MM.1S (cell line): ENCODE measurements around the gene NEK11.

Experiments
- DNase-seq: peaks from one replicate; pipeline ENCODE4 v3.0.0-alpha.2; 2015
- H2AFZ ChIP-seq: fragments of 300-600 bp; sonication (generic); 2 replicates; pipeline ENCODE4 v1.6.0; 2016; ENCODE audit warnings: antibody characterized with exemption, low read length
- H3F3A ChIP-seq: fragments of 300-600 bp; sonication (generic); 2 replicates; pipeline ENCODE4 v1.6.1; 2016; ENCODE audit warnings: mild to moderate bottlenecking, antibody characterized with exemption, low read length, moderate library complexity, mixed read lengths; ENCODE audit not compliant: insufficient read depth
- H3K27ac ChIP-seq: fragments of 300-600 bp; sonication (generic); 2 replicates; pipeline ENCODE4 v1.5.1; 2016; ENCODE audit warnings: mild to moderate bottlenecking, low read length
- H3K27me3 ChIP-seq: fragments of 300-600 bp; sonication (generic); replicated peaks from 2 replicates; pipeline ENCODE4 v1.6.0; 2016; ENCODE audit warnings: low read length; ENCODE audit not compliant: insufficient read depth
- H3K36me3 ChIP-seq: fragments of 300-600 bp; sonication (generic); replicated peaks from 2 replicates; pipeline ENCODE4 v1.6.1; 2016; ENCODE audit warnings: mild to moderate bottlenecking, low read length, mixed read lengths; ENCODE audit not compliant: insufficient read depth
- H3K4me1 ChIP-seq: fragments of 300-600 bp; sonication (generic); 2 replicates; pipeline ENCODE4 v1.6.1; 2016; ENCODE audit warnings: low read length, mixed read lengths
- H3K4me2 ChIP-seq: fragments of 300-600 bp; sonication (generic); 2 replicates; pipeline ENCODE4 v1.6.0; 2016; ENCODE audit warnings: low read depth, low read length
- H3K4me3 ChIP-seq: fragments of 300-600 bp; sonication (generic); 2 replicates; pipeline ENCODE4 v1.5.1; 2016; ENCODE audit warnings: low read length, mixed read lengths
- H3K79me2 ChIP-seq: fragments of 300-600 bp; sonication (generic); 2 replicates; pipeline ENCODE4 v1.6.1; 2016; ENCODE audit warnings: mixed run types, low read length, mixed read lengths
- H3K9ac ChIP-seq: fragments of 300-600 bp; sonication (generic); 2 replicates; pipeline ENCODE4 v1.6.1; 2016; ENCODE audit warnings: low read length, mixed read lengths
- H3K9me2 ChIP-seq: fragments of 300-600 bp; sonication (generic); replicated peaks from 2 replicates; pipeline ENCODE4 v1.6.1; 2016; ENCODE audit warnings: mild to moderate bottlenecking, low read length, mixed read lengths; ENCODE audit not compliant: insufficient read depth
- H3K9me3 ChIP-seq: fragments of 300-600 bp; sonication (generic); replicated peaks from 2 replicates; pipeline ENCODE4 v1.6.1; 2016; ENCODE audit warnings: mild to moderate bottlenecking, low read length, mixed read lengths; ENCODE audit not compliant: insufficient read depth
- H4K20me1 ChIP-seq: fragments of 300-600 bp; sonication (generic); 2 replicates; pipeline ENCODE4 v1.6.1; 2016; ENCODE audit warnings: mild to moderate bottlenecking, low read length, moderate library complexity, mixed read lengths; ENCODE audit not compliant: insufficient read depth
- CTCF ChIP-seq: fragments of 300-600 bp; sonication (generic); IDR thresholded peaks from 2 replicates; pipeline ENCODE4 v1.5.1; 2016; ENCODE audit warnings: antibody characterized with exemption, low read length, mixed read lengths
- EZH2 ChIP-seq: fragments of 300-600 bp; sonication (generic); optimal IDR thresholded peaks from 2 replicates; pipeline ENCODE3; 2017; ENCODE audit warnings: low read depth, mild to moderate bottlenecking, antibody characterized with exemption, low read length, mixed read lengths
- EZH2phosphoT487 ChIP-seq: fragments of 300-600 bp; sonication (generic); IDR thresholded peaks from 2 replicates; pipeline ENCODE4 v1.6.1; 2018; ENCODE audit warnings: antibody characterized with exemption, low read length

NEK11 gene

DNA sequence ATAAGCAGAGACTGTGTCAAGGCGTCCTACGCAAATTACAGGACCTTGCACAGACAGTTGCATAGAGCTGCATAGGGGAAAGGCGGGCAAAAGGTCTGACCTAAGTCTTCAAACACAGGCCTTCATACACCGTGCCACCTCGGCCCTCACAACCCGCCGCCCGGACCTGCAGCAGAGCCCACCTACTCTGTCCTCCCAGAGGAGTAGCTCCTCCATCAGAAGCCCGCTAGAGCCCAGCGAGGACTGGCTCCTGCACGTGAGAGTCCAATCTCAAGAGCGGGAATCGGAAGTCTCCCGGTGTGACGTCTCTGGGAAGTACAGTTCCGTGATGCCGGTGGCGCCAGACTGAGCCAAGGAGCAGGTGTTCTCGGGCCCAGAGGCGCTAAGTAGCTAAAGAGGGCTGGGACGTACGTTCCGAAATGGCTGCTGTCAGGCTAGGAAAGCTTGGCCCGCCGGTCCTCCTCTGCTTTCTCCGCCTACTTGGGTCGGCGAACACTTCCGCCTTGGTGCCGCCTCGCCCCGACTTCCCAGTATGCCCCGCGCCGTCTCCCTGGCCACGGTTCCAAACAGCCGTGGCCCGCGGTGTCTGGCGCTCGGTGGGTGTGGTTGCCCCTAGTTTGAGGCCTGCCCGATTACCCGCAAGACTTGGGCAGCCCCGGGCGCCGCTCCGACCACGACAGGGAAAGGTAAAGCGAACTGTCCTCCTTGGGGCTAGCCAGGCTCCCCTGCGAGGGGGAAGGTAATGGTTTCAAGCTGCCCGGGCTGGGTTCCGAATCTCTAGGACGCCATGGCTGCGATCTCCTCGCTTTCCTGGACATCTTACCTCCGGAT lies at the start of gene NEK11, which contains the start of gene ASTE1:
Gene NEK11, plus strand, starts transcription at position 557 of the 831 bp plus-strand sequence. CDS start 2,832 bp downstream, outside the sequence.
Gene ASTE1, minus strand, starts transcription at position 505 of the 831 bp plus-strand sequence. CDS start 1,519 bp downstream, outside the sequence.
- H3K79me2 ChIP-seq: no peaks in the 10 kb centered on the region
- no peaks in the 10 kb centered on the region for H3K9me3 ChIP-seq
- H3K27ac ChIP-seq: peak within 1 kb of the TSS; percentile 63; the same call in 1 of the 2 replicates
- peak within 1 kb of the TSS; percentile 95 for H2AFZ ChIP-seq
- H3K9me2 ChIP-seq: no peaks in the 10 kb centered on the region
- peak within 1 kb of the TSS; percentile 86 for H3K4me3 ChIP-seq
- no peaks in the 10 kb centered on the region for H3K27me3 ChIP-seq
- peak; percentile 88 for DNase-seq
- H3K36me3 ChIP-seq: no peaks in the 10 kb centered on the region
- H3K4me1 ChIP-seq: peaks cover 15% of the 10 kb centered on the region
- peak within 1 kb of the TSS; percentile 82 for H3K4me2 ChIP-seq
- H3K9ac ChIP-seq: peak within 1 kb of the TSS; percentile 89
- H4K20me1 ChIP-seq: no peaks in the 10 kb centered on the region
- no peaks in the 10 kb centered on the region for H3F3A ChIP-seq
- no peak for TF ChIP-seq EZH2phosphoT487

- Histone ChIP-seq H3K9me2 (no peaks in the 10 kb centered on the region), H3K4me2 (no peak overlapping the region), H3K4me3 (no peak overlapping the region), H3F3A (no peaks in the 10 kb centered on the region), H3K27me3 (no peaks in the 10 kb centered on the region), H2AFZ (no peak overlapping the region), H4K20me1 (no peaks in the 10 kb centered on the region; the same call in 1 of the 2 replicates), H3K79me2 (no peaks in the 10 kb centered on the region), H3K36me3 (no peaks in the 10 kb centered on the region), H3K27ac (no peak overlapping the region), H3K9ac (no peak overlapping the region), H3K9me3 (no peaks in the 10 kb centered on the region), H3K4me1 (no peaks in the 10 kb centered on the region)
- DNase-seq: no peak
- no peak for TF ChIP-seq CTCF
- TF ChIP-seq EZH2: no peak
- no peak for TF ChIP-seq EZH2phosphoT487
Observed at GRCh38 chr3:130979117-130979516, 47.6 kb upstream of the NEK11 start.

- H3K36me3 ChIP-seq: no peaks in the 10 kb centered on the region
Observed at GRCh38 chr3:130981469-130981868, 45.2 kb upstream of the NEK11 start.

More at GRCh38 chr3:130981469-130981868, 45.2 kb upstream of the NEK11 start:
- H3K4me2 ChIP-seq: no peak overlapping the region
- no peaks in the 10 kb centered on the region for H3K4me1 ChIP-seq
- no peak for DNase-seq
- no peaks in the 10 kb centered on the region for H3F3A ChIP-seq
- H3K9me3 ChIP-seq: no peaks in the 10 kb centered on the region
- H3K9me2 ChIP-seq: no peaks in the 10 kb centered on the region
- no peak for TF ChIP-seq EZH2
- no peak for TF ChIP-seq CTCF
- TF ChIP-seq EZH2phosphoT487: no peak
- H3K27ac ChIP-seq: no peak overlapping the region
- H4K20me1 ChIP-seq: no peaks in the 10 kb centered on the region; the same call in 1 of the 2 replicates
- H3K79me2 ChIP-seq: no peaks in the 10 kb centered on the region
- H3K4me3 ChIP-seq: no peak overlapping the region
- no peak overlapping the region for H3K9ac ChIP-seq
- no peaks in the 10 kb centered on the region for H3K27me3 ChIP-seq
- H2AFZ ChIP-seq: no peak overlapping the region
